HG03565 (cell line): ENCODE results near the gene LEPROT.
"Not testable (repeated sequence)": the region's sequence is repeated elsewhere in the genome, so short reads cannot be mapped to it uniquely, and the experiment has no call there.

ENCODE experiments used
- ATAC-seq: cut with Tn5 transposase; IDR thresholded peaks from one replicate; pipeline ENCODE4 v1.9.1; 2021; ENCODE audit warnings: mild to moderate bottlenecking, moderate library complexity; ENCODE audit not compliant: unreplicated experiment

Gene LEPROT

GRCh38 chr1:65420590-65421350 lies at the start of gene LEPROT, which contains the start of gene LEPR:
LEPROT (plus strand) TSS chr1:65420668; CDS start chr1:65420725, 57 bp downstream.
LEPR (plus strand) TSS chr1:65420668; CDS start chr1:65565566, 144,898 bp downstream.
- ATAC-seq, result no peak

GRCh38 chr1:65371544-65371943 lies 48.9 kb upstream of the LEPROT start:
- ATAC-seq, result no peak

GRCh38 chr1:65372557-65372956 lies 47.9 kb upstream of the LEPROT start:
- ATAC-seq, result no peak

- ATAC-seq, result no peak
Measured at GRCh38 chr1:65377496-65378246, 42.8 kb upstream of the LEPROT start.

GRCh38 chr1:65378247-65378946 lies 42.1 kb upstream of the LEPROT start:
- ATAC-seq, result no peak

GRCh38 chr1:65384426-65384825 lies 36.0 kb upstream of the LEPROT start:
- ATAC-seq, result not testable (repeated sequence)

- no peak for ATAC-seq
Measured at GRCh38 chr1:65386439-65386838, 34.0 kb upstream of the LEPROT start.

- ATAC-seq, result no peak
Measured at GRCh38 chr1:65387821-65388220, 32.6 kb upstream of the LEPROT start.

GRCh38 chr1:65388908-65389695 lies 31.4 kb upstream of the LEPROT start:
- no peak for ATAC-seq

- ATAC-seq, result no peak
Measured at GRCh38 chr1:65392497-65392896, 28.0 kb upstream of the LEPROT start.

- peak; percentile 97 for ATAC-seq
Measured at GRCh38 chr1:65393347-65393746, 27.1 kb upstream of the LEPROT start.

- no peak for ATAC-seq
Measured at GRCh38 chr1:65393928-65394327, 26.5 kb upstream of the LEPROT start.

- ATAC-seq, result no peak
Measured at GRCh38 chr1:65395887-65396612, 24.4 kb upstream of the LEPROT start.

- no peak for ATAC-seq
Measured at GRCh38 chr1:65398083-65398482, 22.4 kb upstream of the LEPROT start.

GRCh38 chr1:65399003-65399402 lies 21.5 kb upstream of the LEPROT start:
- no peak for ATAC-seq

- no peak for ATAC-seq
Measured at GRCh38 chr1:65401612-65402011, 18.9 kb upstream of the LEPROT start.

GRCh38 chr1:65404941-65405340 lies 15.5 kb upstream of the LEPROT start:
- no peak for ATAC-seq

- ATAC-seq, result no peak
Measured at GRCh38 chr1:65407877-65408276, 12.6 kb upstream of the LEPROT start.

- ATAC-seq, result no peak
Measured at GRCh38 chr1:65409314-65409713, 11.2 kb upstream of the LEPROT start.

- no peak for ATAC-seq
Measured at GRCh38 chr1:65409816-65410326, 10.6 kb upstream of the LEPROT start.
